ENCODE data around the gene PTPRT. TPM values are rescaled to one million over a fixed set of nuclear protein-coding genes. Genes with fewer than 3 reads are reported as not detected.

Gene PTPRT
- total and polyA plus RNA-seq, 10 of the 15 experiments (the other 5 are each of a cell fraction or from before 2014, with no cell fraction given): not detected

DNA sequence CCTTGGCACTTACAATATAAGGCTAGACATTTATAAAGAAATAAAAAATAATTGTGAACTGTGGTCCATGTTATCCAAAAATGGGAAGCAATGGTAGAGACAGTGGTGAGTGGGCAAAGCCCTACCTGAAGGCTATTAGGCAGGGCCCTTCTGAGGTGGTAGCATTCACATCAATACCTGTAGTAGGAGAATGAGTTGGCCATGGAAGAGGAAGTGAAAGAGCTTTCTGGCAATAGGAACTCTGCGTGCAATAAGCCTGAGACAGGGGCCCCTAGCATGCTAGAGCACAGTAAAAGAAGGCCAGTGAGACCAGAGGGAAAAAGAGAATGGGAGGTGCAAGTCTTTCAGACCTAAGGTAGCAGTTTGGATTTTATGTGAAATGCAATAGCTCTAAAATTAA lies 754.5 kb downstream of the PTPRT start:
- Histone ChIP-seq H3K79me2 (ENCODE audit: control insufficient read depth, insufficient read depth, low read length) (no peaks in the 10 kb centered on the region), H3K27ac (ENCODE audit: control insufficient read depth, insufficient read depth) (no peak overlapping the region), H3K9me3 (replicated peaks; ENCODE audit: control insufficient read depth, insufficient read depth, low read length) (no peaks in the 10 kb centered on the region), H3K36me3 (ENCODE audit: control insufficient read depth in 2 of 2, insufficient read depth in 2 of 2, low read length in 1 of 2) (no peaks in the 10 kb centered on the region), H3K27me3 (replicated peaks in 1 of 2; ENCODE audit: control insufficient read depth in 2 of 2, insufficient read depth in 2 of 2, low read length in 1 of 2) (no peaks in the 10 kb centered on the region), H3K9ac (ENCODE audit: control insufficient read depth, insufficient read depth, low read length) (no peak overlapping the region), H4K20me1 (ENCODE audit: control insufficient read depth, insufficient read depth) (no peaks in the 10 kb centered on the region), H3K4me1 (ENCODE audit: control insufficient read depth, insufficient read depth, low read length) (no peaks in the 10 kb centered on the region), H2AFZ (ENCODE audit: control insufficient read depth, low read depth, low read length) (no peak overlapping the region), H3K4me3 (no peak overlapping the region), H3K4me2 (ENCODE audit: control insufficient read depth, insufficient read depth) (no peak overlapping the region)
- in situ Hi-C loops (cut with MboI) (no loop called here), intact Hi-C loops (cut with micrococcal nuclease; ENCODE audit: unreplicated experiment) (no loop called here)
- peak; percentile 97 for ATAC-seq
- POLR2A ChIA-PET: no interaction called here
- DNase-seq (ENCODE audit: low read depth, low spot score): peak; percentile 17
- BruUV-seq (replicated peaks): no TSS peak
- WGBS (ENCODE audit: insufficient coverage, insufficient replicate concordance, low lambda C conversion rate, missing lambda C conversion rate): 0% methylated on average over 1 of the region's 1 CpG
- RAD21 ChIA-PET (ENCODE audit: unreplicated experiment): no interaction called here
- SMC1A ChIA-PET (ENCODE audit: uncharacterized antibody, unreplicated experiment): interaction anchor here (1.0 kb wide), 1 partner anchor 27 kb away, joined by 3 read pairs; no protein-coding TSS in a partner anchor
- no peak for FAIRE-seq
- CTCF ChIA-PET: no interaction called here
- TF ChIP-seq PAX5 (IDR thresholded peaks at IDR 0.05; ENCODE audit: borderline replicate concordance, low read depth, low read length) (0 out of 2 replicates have a peak, but pooled peaks have one; percentile 34), EP300 (IDR thresholded peaks at IDR 0.05; ENCODE audit: borderline replicate concordance in 1 of 2, control insufficient read depth in 1 of 2, low read depth in 2 of 2, low read length in 2 of 2) (peak in 1 of 2 experiments; percentile 87; a peak in 2 of 4 replicates), RELA (IDR thresholded peaks at IDR 0.05; ENCODE audit: borderline replicate concordance, partially characterized antibody) (no peak), RUNX3 (IDR thresholded peaks at IDR 0.05; ENCODE audit: low read length) (peak; percentile 39; the same call in 1 of the 2 replicates), JUNB (IDR thresholded peaks at IDR 0.05) (peak; percentile 87), IKZF1 (conservative IDR thresholded peaks at IDR 0.05) (peak; percentile 32; the same call in 1 of the 2 replicates), IKZF2 (IDR thresholded peaks at IDR 0.05) (peak; percentile 54 to 64; a peak in 3 of 4 replicates), DPF2 (IDR thresholded peaks at IDR 0.05) (peak; percentile 62; the same call in 1 of the 2 replicates), ZNF274 (IDR thresholded peaks at IDR 0.05; ENCODE audit: insufficient read depth, insufficient read length) (no peak), GATAD2B (conservative IDR thresholded peaks at IDR 0.05; ENCODE audit: low read depth) (no peak), EED (IDR thresholded peaks at IDR 0.05; ENCODE audit: low read depth) (peak; percentile 57; the same call in 1 of the 2 replicates), SPI1 (IDR thresholded peaks at IDR 0.05; ENCODE audit: borderline replicate concordance, insufficient read depth, low read depth, low read length) (peak; percentile 93), POLR2A (IDR thresholded peaks at IDR 0.05; ENCODE audit: low read depth, low read length) (no peak), RAD51 (IDR thresholded peaks at IDR 0.05) (no peak), MTA2 (IDR thresholded peaks at IDR 0.05; ENCODE audit: low read depth) (peak; percentile 32; the same call in 1 of the 2 replicates), TCF7 (IDR thresholded peaks at IDR 0.05; ENCODE audit: borderline replicate concordance) (0 out of 2 replicates have a peak, but pooled peaks have one; percentile 32), IRF4 (IDR thresholded peaks at IDR 0.05; ENCODE audit: low read depth, low read length) (peak; percentile 88), BCL11A (IDR thresholded peaks at IDR 0.05; ENCODE audit: low read depth, low read length) (peak; percentile 82), CREM (IDR thresholded peaks at IDR 0.05; ENCODE audit: low read depth) (0 out of 2 replicates have a peak, but pooled peaks have one; percentile 19)
- TF ChIP-seq, protein P1, sequence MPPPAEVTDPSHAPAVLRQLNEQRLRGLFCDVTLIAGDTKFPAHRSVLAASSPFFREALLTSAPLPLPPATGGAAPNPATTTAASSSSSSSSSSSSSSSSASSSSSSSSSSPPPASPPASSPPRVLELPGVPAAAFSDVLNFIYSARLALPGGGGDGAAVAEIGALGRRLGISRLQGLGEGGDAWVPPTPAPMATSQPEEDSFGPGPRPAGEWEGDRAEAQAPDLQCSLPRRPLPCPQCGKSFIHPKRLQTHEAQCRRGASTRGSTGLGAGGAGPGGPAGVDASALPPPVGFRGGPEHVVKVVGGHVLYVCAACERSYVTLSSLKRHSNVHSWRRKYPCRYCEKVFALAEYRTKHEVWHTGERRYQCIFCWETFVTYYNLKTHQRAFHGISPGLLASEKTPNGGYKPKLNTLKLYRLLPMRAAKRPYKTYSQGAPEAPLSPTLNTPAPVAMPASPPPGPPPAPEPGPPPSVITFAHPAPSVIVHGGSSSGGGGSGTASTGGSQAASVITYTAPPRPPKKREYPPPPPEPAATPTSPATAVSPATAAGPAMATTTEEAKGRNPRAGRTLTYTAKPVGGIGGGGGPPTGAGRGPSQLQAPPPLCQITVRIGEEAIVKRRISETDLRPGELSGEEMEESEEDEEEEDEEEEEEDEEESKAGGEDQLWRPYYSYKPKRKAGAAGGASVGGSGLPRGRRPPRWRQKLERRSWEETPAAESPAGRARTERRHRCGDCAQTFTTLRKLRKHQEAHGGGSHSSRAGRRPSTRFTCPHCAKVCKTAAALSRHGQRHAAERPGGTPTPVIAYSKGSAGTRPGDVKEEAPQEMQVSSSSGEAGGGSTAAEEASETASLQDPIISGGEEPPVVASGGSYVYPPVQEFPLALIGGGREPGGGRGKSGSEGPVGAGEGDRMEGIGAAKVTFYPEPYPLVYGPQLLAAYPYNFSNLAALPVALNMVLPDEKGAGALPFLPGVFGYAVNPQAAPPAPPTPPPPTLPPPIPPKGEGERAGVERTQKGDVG (CRISPR knock-in tag; IDR thresholded peaks at IDR 0.05): no peak
- TF ChIP-seq, protein P2, sequence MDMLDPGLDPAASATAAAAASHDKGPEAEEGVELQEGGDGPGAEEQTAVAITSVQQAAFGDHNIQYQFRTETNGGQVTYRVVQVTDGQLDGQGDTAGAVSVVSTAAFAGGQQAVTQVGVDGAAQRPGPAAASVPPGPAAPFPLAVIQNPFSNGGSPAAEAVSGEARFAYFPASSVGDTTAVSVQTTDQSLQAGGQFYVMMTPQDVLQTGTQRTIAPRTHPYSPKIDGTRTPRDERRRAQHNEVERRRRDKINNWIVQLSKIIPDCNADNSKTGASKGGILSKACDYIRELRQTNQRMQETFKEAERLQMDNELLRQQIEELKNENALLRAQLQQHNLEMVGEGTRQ (IDR thresholded peaks at IDR 0.05; ENCODE audit: borderline replicate concordance, low read depth, low read length): no peak
- TF ChIP-seq, protein P3, sequence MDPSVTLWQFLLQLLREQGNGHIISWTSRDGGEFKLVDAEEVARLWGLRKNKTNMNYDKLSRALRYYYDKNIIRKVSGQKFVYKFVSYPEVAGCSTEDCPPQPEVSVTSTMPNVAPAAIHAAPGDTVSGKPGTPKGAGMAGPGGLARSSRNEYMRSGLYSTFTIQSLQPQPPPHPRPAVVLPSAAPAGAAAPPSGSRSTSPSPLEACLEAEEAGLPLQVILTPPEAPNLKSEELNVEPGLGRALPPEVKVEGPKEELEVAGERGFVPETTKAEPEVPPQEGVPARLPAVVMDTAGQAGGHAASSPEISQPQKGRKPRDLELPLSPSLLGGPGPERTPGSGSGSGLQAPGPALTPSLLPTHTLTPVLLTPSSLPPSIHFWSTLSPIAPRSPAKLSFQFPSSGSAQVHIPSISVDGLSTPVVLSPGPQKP (IDR thresholded peaks at IDR 0.05; ENCODE audit: low read depth, low read length): no peak
